MG63 (cell line): Measurements from ENCODE around the gene KRT77. TPM values are rescaled to one million over a fixed set of nuclear protein-coding genes. Genes with fewer than 3 reads are reported as not detected.

Source experiments
- DNase-seq: peaks from one replicate; pipeline ENCODE4 v3.0.0-alpha.2; 2020
- H3K27me3 ChIP-seq: fragments of 250-450 bp; sonication (Bioruptor Pico); 2 replicates; pipeline ENCODE4 v1.5.1; 2020; ENCODE audit warnings: mild to moderate bottlenecking, moderate library complexity
- H3K36me3 ChIP-seq: fragments of 250-450 bp; sonication (Bioruptor Pico); 2 replicates; pipeline ENCODE4 v1.5.1; 2020; ENCODE audit warnings: mild to moderate bottlenecking, moderate library complexity
- H3K4me3 ChIP-seq: fragments of 250-450 bp; sonication (Bioruptor Pico); 2 replicates; pipeline ENCODE4 v1.5.1; 2020; ENCODE audit warnings: mild to moderate bottlenecking, moderate library complexity
- H3K9me3 ChIP-seq: fragments of 250-450 bp; sonication (Bioruptor Pico); 2 replicates; pipeline ENCODE4 v1.5.1; 2020; ENCODE audit warnings: mild to moderate bottlenecking, moderate library complexity
- total RNA-seq: library from RNA; depleted of rRNA; stranded (reverse); fragments of >200 nt; shearing (Covaris generic); gene quantifications from 2 replicates; pipeline ENCODE4 v1.2.3, GENCODE V29; 2014; ENCODE audit warnings: low replicate concordance

KRT77 gene
- total RNA-seq, 1 experiment from 2014 or later = not detected

- DNase-seq = no peak
- no peaks in the 10 kb centered on the region for H3K36me3 ChIP-seq
- H3K27me3 ChIP-seq = peaks cover 5% of the 10 kb centered on the region
- no peaks in the 10 kb centered on the region for H3K9me3 ChIP-seq
- no peak overlapping the region for H3K4me3 ChIP-seq
Observed at GRCh38 chr12:52688481-52688880, 14.8 kb downstream of the KRT77 start.

GRCh38 chr12:52687497-52688385 lies 15.6 kb downstream of the KRT77 start:
- Histone ChIP-seq H3K9me3 (no peaks in the 10 kb centered on the region), H3K27me3 (peaks cover 5% of the 10 kb centered on the region), H3K4me3 (no peak overlapping the region), H3K36me3 (no peaks in the 10 kb centered on the region)
- no peak for DNase-seq

GRCh38 chr12:52686756-52687487 lies 16.4 kb downstream of the KRT77 start:
- DNase-seq = no peak
- H3K36me3 ChIP-seq = no peaks in the 10 kb centered on the region
- no peak overlapping the region for H3K4me3 ChIP-seq
- H3K27me3 ChIP-seq = peaks cover 5% of the 10 kb centered on the region
- H3K9me3 ChIP-seq = no peaks in the 10 kb centered on the region

- Histone ChIP-seq H3K36me3 (no peaks in the 10 kb centered on the region), H3K27me3 (peaks cover 3% of the 10 kb centered on the region)
- DNase-seq = no peak
Observed at GRCh38 chr12:52686063-52686462, 17.3 kb downstream of the KRT77 start.

GRCh38 chr12:52685406-52685890 lies 17.9 kb downstream of the KRT77 start:
- Histone ChIP-seq H3K4me3 (no peak overlapping the region), H3K27me3 (peaks cover 3% of the 10 kb centered on the region), H3K36me3 (no peaks in the 10 kb centered on the region), H3K9me3 (no peaks in the 10 kb centered on the region)
- DNase-seq = no peak

More at GRCh38 chr12:52686063-52686462, 17.3 kb downstream of the KRT77 start:
- no peaks in the 10 kb centered on the region for H3K9me3 ChIP-seq
- H3K4me3 ChIP-seq = no peak overlapping the region

- Histone ChIP-seq H3K36me3 (no peaks in the 10 kb centered on the region), H3K9me3 (no peaks in the 10 kb centered on the region), H3K4me3 (no peak overlapping the region), H3K27me3 (peaks cover 7% of the 10 kb centered on the region)
- DNase-seq = no peak
Observed at GRCh38 chr12:52684431-52684830, 18.9 kb downstream of the KRT77 start.

- no peak for DNase-seq
- H3K9me3 ChIP-seq = no peaks in the 10 kb centered on the region
- no peaks in the 10 kb centered on the region for H3K36me3 ChIP-seq
- no peak overlapping the region for H3K4me3 ChIP-seq
- peaks cover 11% of the 10 kb centered on the region for H3K27me3 ChIP-seq
Observed at GRCh38 chr12:52683575-52684300, 19.6 kb downstream of the KRT77 start.

GRCh38 chr12:52682938-52683574 lies 20.3 kb downstream of the KRT77 start:
- Histone ChIP-seq H3K36me3 (no peaks in the 10 kb centered on the region), H3K4me3 (no peak overlapping the region), H3K27me3 (peaks cover 17% of the 10 kb centered on the region), H3K9me3 (no peaks in the 10 kb centered on the region)
- DNase-seq = no peak

GRCh38 chr12:52682381-52682660 lies 21.0 kb downstream of the KRT77 start:
- H3K4me3 ChIP-seq = no peak overlapping the region
- DNase-seq = no peak
- H3K36me3 ChIP-seq = no peaks in the 10 kb centered on the region
- H3K27me3 ChIP-seq = peaks cover 17% of the 10 kb centered on the region
- no peaks in the 10 kb centered on the region for H3K9me3 ChIP-seq

GRCh38 chr12:52681526-52682380 lies 21.6 kb downstream of the KRT77 start:
- Histone ChIP-seq H3K9me3 (no peaks in the 10 kb centered on the region), H3K36me3 (no peaks in the 10 kb centered on the region), H3K27me3 (peaks cover 17% of the 10 kb centered on the region), H3K4me3 (no peak overlapping the region)
- no peak for DNase-seq

- Histone ChIP-seq H3K4me3 (no peak within 1 kb of the TSS), H3K36me3 (no peaks in the 10 kb centered on the region), H3K9me3 (no peaks in the 10 kb centered on the region), H3K27me3 (peaks cover 17% of the 10 kb centered on the region)
- DNase-seq = no peak
Observed at GRCh38 chr12:52680363-52680762, 23.0 kb downstream of the KRT77 start, which contains the start of gene KRT1. Gene KRT1 (minus strand): TSS chr12:52680407. CDS start chr12:52680348, 59 bp downstream.

- peaks cover 17% of the 10 kb centered on the region for H3K27me3 ChIP-seq
- DNase-seq = no peak
Observed at GRCh38 chr12:52679875-52680274, 23.4 kb downstream of the KRT77 start.

GRCh38 chr12:52677671-52678070 lies 25.7 kb downstream of the KRT77 start:
- no peak for DNase-seq
- H3K27me3 ChIP-seq = peaks cover 19% of the 10 kb centered on the region
- H3K9me3 ChIP-seq = no peaks in the 10 kb centered on the region
- no peaks in the 10 kb centered on the region for H3K36me3 ChIP-seq
- H3K4me3 ChIP-seq = no peak overlapping the region

More at GRCh38 chr12:52679875-52680274, 23.4 kb downstream of the KRT77 start:
- no peaks in the 10 kb centered on the region for H3K36me3 ChIP-seq
- H3K4me3 ChIP-seq = no peak overlapping the region
- no peaks in the 10 kb centered on the region for H3K9me3 ChIP-seq

GRCh38 chr12:52677126-52677525 lies 26.2 kb downstream of the KRT77 start:
- Histone ChIP-seq H3K4me3 (no peak overlapping the region), H3K27me3 (peaks cover 19% of the 10 kb centered on the region), H3K36me3 (no peaks in the 10 kb centered on the region), H3K9me3 (no peaks in the 10 kb centered on the region)
- DNase-seq = no peak

GRCh38 chr12:52676163-52676562 lies 27.2 kb downstream of the KRT77 start:
- Histone ChIP-seq H3K4me3 (no peak overlapping the region), H3K36me3 (no peaks in the 10 kb centered on the region), H3K9me3 (no peaks in the 10 kb centered on the region), H3K27me3 (peaks cover 19% of the 10 kb centered on the region)
- DNase-seq = no peak

GRCh38 chr12:52675301-52675701 lies 28.0 kb downstream of the KRT77 start:
- H3K4me3 ChIP-seq = no peak overlapping the region
- no peaks in the 10 kb centered on the region for H3K9me3 ChIP-seq
- no peaks in the 10 kb centered on the region for H3K36me3 ChIP-seq
- DNase-seq = no peak
- H3K27me3 ChIP-seq = peaks cover 16% of the 10 kb centered on the region
